Iris pigment epithelial cell (primary cell): ENCODE measurements around the gene DNMT3A.
A peak's percentile ranks its signal among the peaks of the same experiment; 100 is the strongest.
"Not testable (repeated sequence)": the region's sequence is repeated elsewhere in the genome, so short reads cannot be mapped to it uniquely, and the experiment has no call there.

Experiments used
- DNase-seq: peaks from one replicate; pipeline ENCODE4 v3.0.0-alpha.2; 2011; ENCODE audit warnings: low read depth

Gene DNMT3A

DNA sequence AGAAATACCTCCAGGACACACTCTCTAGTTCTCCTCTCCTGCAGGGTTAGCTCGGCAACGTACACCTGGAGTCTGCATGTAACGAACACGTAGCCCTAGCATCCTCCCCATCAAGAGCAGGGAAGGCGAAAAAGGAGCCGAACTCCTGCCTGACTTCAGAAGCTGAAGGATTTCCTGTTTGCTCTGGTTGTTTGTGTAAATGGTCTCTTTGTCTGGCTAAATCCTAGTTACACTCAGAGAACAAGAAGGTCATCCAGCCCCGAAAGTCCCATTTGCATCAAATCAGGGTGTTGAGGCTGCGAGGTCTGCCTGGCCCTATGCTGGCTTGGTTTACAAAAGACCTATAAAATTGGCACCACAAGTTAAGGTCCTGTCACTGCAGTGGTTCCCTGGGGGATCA is 107.0 kb downstream of the DNMT3A start:
- peak; percentile 39 for DNase-seq

- DNase-seq: peak; percentile 61
Measured at GRCh38 chr2:25233916-25234605, 107.7 kb downstream of the DNMT3A start.

DNA sequence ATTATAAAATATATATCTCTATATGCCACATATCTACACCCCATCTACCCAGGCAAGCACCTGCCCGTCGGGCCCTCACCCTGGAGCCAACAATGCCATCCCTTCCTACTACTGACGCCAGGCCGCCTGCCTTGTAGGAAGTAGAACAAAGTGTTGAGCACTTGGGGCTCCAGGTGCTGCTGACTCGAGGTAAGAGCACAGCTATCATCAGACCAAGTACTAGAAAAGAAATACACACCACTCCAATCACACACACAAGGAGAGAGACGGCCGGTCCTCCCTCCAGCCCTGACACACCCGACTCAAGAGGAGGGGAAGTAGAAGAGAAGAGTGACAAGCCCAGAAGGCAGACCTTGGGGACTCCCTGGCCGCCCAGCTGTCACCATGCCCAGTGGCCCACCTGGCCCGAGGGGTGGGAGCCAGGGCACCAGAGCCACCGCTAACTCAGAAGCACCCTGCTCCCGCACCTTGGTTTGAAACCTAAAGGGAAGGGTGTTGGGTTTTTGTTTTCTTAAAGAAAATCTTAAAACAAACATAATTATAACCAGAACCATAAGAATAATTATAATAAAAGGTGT is 109.4 kb downstream of the DNMT3A start:
- DNase-seq: no peak

DNA sequence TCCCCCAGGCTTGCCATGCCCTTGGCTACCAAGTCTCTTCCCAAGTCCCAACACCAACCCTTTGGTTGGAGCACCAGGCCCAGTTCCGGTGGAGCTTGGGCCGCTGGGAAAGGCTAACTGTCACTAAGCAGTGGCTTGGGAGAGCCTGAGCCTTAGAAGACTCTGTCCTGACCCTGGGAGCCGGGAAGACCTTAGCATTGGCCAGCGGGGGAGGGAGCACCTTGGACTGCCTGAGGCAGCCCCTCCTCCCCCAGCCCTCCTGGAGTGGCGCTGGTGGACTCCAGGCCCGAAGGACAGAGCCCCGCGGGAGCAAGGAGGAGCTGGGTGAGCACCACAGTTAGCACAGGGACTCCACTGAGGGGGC is 110.8 kb downstream of the DNMT3A start:
- DNase-seq: no peak

DNA sequence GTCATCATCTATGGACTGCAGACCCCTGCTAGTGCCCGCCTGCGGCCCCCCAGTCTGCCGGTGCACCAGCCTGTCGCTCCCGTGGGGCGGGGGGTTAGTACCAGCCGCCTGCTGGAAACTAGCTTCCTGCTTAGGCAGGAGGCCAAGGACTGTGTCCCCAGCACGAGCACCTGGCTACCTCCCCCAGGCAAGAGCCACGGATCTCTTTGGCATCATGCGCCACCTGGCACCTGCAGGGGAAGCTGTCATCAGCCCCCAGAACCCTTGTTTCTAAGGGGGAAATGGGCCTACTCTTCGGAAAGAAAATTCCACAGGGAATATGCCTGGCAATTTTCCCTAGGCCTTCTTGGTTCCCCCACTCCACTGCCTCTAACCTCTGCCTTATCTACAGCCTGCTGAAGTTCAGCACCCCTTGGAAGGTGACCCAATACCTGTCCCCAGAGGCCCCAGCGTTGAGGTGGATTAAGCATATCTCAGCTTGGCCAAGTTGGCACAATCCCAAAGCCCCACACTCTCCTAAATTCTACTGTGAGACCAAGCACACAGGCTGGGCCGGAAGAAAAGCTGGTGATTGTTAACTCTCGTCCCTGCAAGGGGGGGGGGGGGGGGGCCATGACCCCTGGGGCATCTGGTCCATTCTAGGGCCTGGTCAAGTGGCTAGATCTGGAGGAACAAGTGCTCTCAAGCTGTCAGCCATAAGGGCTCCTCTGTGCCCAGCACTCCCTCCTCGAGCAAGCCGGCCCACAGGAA is 111.4 kb downstream of the DNMT3A start:
- DNase-seq: no peak

GRCh38 chr2:25229279-25230197 is 112.2 kb downstream of the DNMT3A start:
- peak; percentile 42 for DNase-seq

- peak; percentile 77 for DNase-seq
Measured at GRCh38 chr2:25228848-25229278, 112.9 kb downstream of the DNMT3A start.

- DNase-seq: no peak
Measured at GRCh38 chr2:25227576-25227975, 114.1 kb downstream of the DNMT3A start.

DNA sequence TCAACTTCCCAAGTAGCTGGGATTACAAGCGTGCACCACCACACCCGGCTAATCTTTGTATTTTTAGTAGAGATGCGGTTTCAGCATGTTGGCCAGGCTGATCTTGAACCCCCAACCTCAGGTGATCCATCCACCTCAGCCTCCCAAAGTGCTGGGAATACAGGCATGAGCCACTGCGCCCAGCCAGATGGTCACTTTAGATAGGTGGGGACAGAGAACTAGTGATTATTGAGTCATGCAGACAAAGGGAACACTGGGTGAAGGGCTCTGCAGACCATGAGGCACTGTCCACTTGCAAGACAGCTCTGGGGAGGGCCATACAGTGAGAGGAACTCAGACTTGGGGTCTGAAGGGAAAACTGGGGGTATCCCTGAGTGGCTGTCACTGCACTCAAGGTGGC is 114.9 kb downstream of the DNMT3A start:
- DNase-seq: no peak

DNA sequence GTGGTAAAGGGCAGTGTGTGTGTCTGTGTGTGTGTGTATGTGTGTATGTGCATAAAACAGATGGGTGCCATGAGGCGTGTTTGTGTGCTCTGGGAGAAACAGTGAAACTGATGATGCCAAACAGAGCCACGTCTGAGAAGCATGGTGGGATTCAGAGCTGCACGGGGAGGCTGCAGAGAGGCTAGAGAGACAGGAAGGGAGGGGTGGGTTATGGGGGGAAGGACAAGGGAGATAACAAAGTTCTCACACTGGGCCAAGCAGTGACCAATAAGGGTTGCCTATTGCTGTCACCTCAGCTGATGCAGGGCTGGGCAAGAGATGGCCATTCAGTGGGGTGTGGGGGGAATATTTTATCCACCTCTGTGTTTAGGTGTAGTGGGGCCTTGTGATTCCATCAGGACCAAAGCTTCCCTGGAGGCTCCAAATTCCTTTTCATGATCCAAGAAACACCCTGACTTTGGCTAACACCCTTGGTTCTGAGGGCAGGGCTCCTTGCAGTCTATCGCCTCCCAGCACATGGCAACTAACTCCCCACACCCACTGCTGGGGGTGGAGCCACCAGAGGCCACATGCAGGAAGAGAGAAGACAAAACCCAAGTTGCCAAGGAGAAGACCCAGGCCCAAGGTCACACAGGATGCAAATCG is 119.1 kb downstream of the DNMT3A start:
- no peak for DNase-seq

GRCh38 chr2:25221579-25221978 is 120.1 kb downstream of the DNMT3A start:
- DNase-seq: no peak

GRCh38 chr2:25220313-25220712 is 121.4 kb downstream of the DNMT3A start:
- no peak for DNase-seq

DNA sequence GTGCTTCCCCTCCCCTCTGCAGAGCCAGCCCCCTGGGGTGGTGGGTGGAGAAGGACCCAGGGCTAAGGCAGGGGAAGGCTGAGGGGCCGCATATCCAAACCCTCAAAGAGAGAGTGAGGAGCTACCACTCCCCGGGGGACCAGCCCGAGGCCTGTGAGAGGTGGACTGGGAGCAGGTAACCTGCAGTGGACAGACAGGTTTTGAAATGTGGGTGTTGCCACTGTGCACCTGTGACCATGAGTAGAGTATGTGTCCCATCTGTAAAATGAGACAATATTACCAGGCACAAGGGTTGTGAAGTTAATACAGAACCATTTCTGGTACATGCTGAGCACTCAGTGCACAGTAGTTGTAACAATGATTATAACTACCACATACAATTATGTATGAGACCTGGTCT is 122.1 kb downstream of the DNMT3A start:
- no peak for DNase-seq

DNA sequence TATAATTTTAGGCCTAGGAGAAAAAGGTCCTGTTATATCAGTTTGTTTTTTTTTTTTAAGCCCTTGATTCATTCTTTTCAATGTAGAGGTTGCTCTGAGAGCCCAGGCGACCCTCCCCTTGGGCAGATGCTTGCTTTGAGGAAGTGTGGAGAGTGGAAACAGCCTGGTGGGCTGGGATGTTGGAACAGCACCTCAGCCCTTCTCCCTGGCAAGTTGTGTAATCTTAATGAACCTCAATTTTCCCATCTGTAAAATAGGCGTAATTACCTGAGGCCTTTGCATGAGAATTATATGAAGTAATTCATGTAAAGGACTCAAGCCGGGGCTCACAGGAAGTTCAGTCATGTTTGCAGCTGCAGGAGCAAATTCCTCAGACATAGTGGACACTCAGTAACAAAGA is 123.6 kb downstream of the DNMT3A start:
- no peak for DNase-seq

- DNase-seq: peak; percentile 71
Measured at GRCh38 chr2:25215948-25216679, 125.6 kb downstream of the DNMT3A start.

GRCh38 chr2:25215232-25215631 is 126.5 kb downstream of the DNMT3A start:
- no peak for DNase-seq

GRCh38 chr2:25213229-25213628 is 128.5 kb downstream of the DNMT3A start:
- no peak for DNase-seq

GRCh38 chr2:25210923-25211322 is 130.8 kb downstream of the DNMT3A start:
- DNase-seq: not testable (repeated sequence)

DNA sequence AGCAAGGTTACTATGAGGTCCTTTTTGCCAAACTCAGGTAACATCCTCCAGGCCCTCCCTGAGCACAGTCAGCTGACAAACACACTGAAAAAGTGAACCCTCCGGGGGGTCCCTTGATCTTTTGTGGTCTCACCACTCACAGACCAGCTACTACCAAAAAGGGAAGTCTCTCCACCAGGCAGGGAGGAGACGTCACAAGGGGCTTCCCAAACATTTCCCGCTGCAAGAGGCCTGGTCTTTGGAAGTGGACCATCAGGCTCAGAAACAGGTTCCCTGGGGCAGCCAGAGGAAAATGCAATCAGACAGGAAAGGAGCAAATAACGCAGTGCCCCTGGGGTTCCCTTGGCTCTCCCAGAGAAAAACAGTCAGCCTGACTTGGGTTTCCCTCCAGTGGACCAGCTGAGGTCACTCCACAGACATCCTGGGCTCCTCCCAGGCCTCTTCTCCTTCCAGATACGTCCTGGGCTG is 134.6 kb downstream of the DNMT3A start:
- DNase-seq: no peak

DNA sequence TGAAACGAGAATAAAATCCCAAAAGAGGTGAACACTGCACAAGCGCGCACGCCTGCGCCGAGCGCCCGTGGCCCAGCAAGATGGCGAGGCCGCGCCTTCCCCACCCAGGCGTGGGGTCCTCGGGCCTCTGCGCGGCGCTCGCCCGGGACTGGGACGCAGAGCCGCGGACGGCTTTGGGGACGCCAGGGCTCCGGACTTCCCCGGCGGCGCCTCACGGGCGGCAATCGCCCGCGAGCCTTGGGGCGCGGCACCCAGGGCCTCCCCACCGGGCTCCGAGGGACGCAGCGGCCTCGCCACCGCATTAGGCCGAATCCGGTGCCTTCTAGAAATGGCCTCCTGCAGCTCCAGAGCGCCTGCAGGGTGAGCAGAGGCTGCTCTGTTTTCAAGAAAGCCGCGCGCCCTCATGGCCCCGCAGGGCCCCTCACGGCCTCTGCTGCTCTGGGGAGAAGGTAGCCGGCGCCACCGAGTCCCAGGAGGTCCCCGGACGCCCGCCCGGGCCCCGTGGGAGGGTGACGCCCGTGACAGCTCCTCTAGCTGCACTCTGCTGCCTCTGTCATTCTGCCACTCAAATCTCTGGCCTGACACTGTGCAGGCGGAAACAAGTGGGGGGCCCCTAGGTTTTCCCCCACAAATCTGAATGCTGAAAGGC is 137.4 kb downstream of the DNMT3A start:
- no peak for DNase-seq
